ENCODE results near the gene MSL3B.

The MSL3B gene

GRCh38 chr2:233867993-233868532, at the start of gene MSL3B (continued):
- TF ChIP-seq MAX (IDR thresholded peaks at IDR 0.05) (peak; percentile 89), ZNF274 (IDR thresholded peaks at IDR 0.05; ENCODE audit: low read depth, low read length) (no peak), ELF1 (IDR thresholded peaks at IDR 0.05; ENCODE audit: borderline replicate concordance, low read depth) (no peak)

- no peak for TF ChIP-seq ATF3 (IDR thresholded peaks at IDR 0.05)
- TF ChIP-seq MAX (IDR thresholded peaks at IDR 0.05), result no peak
- TF ChIP-seq ZFX (IDR thresholded peaks at IDR 0.05), result no peak
- TF ChIP-seq POLR2AphosphoS5 (IDR thresholded peaks at IDR 0.05; ENCODE audit: low read depth, low read length), result no peak
- no peak for TF ChIP-seq SP1 (IDR thresholded peaks at IDR 0.05; ENCODE audit: low read depth)
- TF ChIP-seq ZBTB33 (IDR thresholded peaks at IDR 0.05; ENCODE audit: extremely low read depth, insufficient replicate concordance, low read length), result no peak
- TF ChIP-seq ELF1 (IDR thresholded peaks at IDR 0.05; ENCODE audit: borderline replicate concordance, low read depth), result no peak
- TF ChIP-seq SRF (IDR thresholded peaks at IDR 0.05; ENCODE audit: low read depth), result no peak
- no peak for TF ChIP-seq EGR1 (IDR thresholded peaks at IDR 0.05; ENCODE audit: low read depth)
- no peak for TF ChIP-seq SIN3A (IDR thresholded peaks at IDR 0.05; ENCODE audit: low read depth)
- TF ChIP-seq JUND (IDR thresholded peaks at IDR 0.05), result no peak
- TF ChIP-seq EZH2phosphoT487 (IDR thresholded peaks at IDR 0.05; ENCODE audit: borderline replicate concordance), result no peak
- TF ChIP-seq RAD21 (IDR thresholded peaks at IDR 0.05; ENCODE audit: low read depth), result no peak
- no peak for TF ChIP-seq CEBPB (IDR thresholded peaks at IDR 0.05; ENCODE audit: low read depth)
- TF ChIP-seq YY1 (IDR thresholded peaks at IDR 0.05; ENCODE audit: extremely low read depth, insufficient replicate concordance, low read depth, low read length), result no peak
- no peak for TF ChIP-seq CTCF (IDR thresholded peaks at IDR 0.05 in 2 of 3, conservative IDR thresholded peaks at IDR 0.05 in 1 of 3; ENCODE audit: borderline replicate concordance in 1 of 3, insufficient read depth in 1 of 3, low read depth in 2 of 3, low read length in 2 of 3)
- no peak for TF ChIP-seq EZH2 (IDR thresholded peaks at IDR 0.05)
- no peak for TF ChIP-seq FOSL1 (IDR thresholded peaks at IDR 0.05; ENCODE audit: low read depth)
- no peak for TF ChIP-seq TCF7L2 (IDR thresholded peaks at IDR 0.05; ENCODE audit: borderline replicate concordance, extremely low read depth, insufficient read depth, insufficient read length)
- Histone ChIP-seq H3K36me3 (ENCODE audit: control insufficient read depth in 1 of 2, insufficient read depth in 2 of 2, low read length in 2 of 2) (no peaks in the 10 kb centered on the region), H3K9ac (ENCODE audit: low read length) (no peak within 1 kb of the TSS), H3K9me3 (ENCODE audit: control insufficient read depth in 1 of 2, insufficient read depth in 1 of 2, low read depth in 1 of 2, low read length in 2 of 2) (no peaks in the 10 kb centered on the region), H3K27ac (ENCODE audit: low read depth, low read length) (no peak within 1 kb of the TSS), H3K9me2 (ENCODE audit: insufficient read depth) (no peaks in the 10 kb centered on the region), H3K4me3 (replicated peaks in 1 of 2; ENCODE audit: low read depth in 1 of 2, low read length in 2 of 2) (no peak within 1 kb of the TSS), H3K4me1 (ENCODE audit: control insufficient read depth in 1 of 2, insufficient read depth in 2 of 2, low read length in 2 of 2) (peaks cover 0 to 8% of the 10 kb centered on the region in 2 experiments; a peak in 1 of 4 replicates), H3K27me3 (ENCODE audit: insufficient read depth, low read length) (peaks cover 28% of the 10 kb centered on the region), H3K79me2 (ENCODE audit: insufficient read depth, low read length) (no peaks in the 10 kb centered on the region), H3K4me2 (ENCODE audit: low read length) (no peak within 1 kb of the TSS), H2AFZ (ENCODE audit: low read depth, low read length, poor library complexity, severe bottlenecking) (no peak within 1 kb of the TSS), H4K20me1 (ENCODE audit: insufficient read depth) (no peaks in the 10 kb centered on the region)
- CTCF ChIA-PET, result interaction anchor here (3.4 kb wide), 1 partner anchor 12 kb away, joined by 19 read pairs; no protein-coding TSS in a partner anchor
- no peak for ATAC-seq
- POLR2A ChIA-PET, result interaction anchor here (1.0 kb wide), 1 partner anchor 11 kb away, joined by 3 read pairs; no protein-coding TSS in a partner anchor
- no peak for DNase-seq (ENCODE audit: low read depth, low spot score)
- RAD21 ChIA-PET (ENCODE audit: low non-redundant PET in 1 of 2, low total read pairs in 2 of 2, uncharacterized antibody in 2 of 2, unreplicated experiment in 2 of 2), result no interaction called here
- no TSS peak for BruUV-seq (replicated peaks)
- intact Hi-C loops (cut with micrococcal nuclease), result no loop called here
Measured at GRCh38 chr2:233917116-233917515, 48.9 kb upstream of the MSL3B start, which contains the start of gene TRPM8. TSS of gene TRPM8 (plus strand) at chr2:233917373. CDS start at chr2:233926538, 9,165 bp downstream.

Measured in HCT116 (cell line).